GM19372 (cell line): ENCODE results near the gene MANEA.
A peak's percentile ranks its signal among the peaks of the same experiment; 100 is the strongest.
"Not testable (repeated sequence)": the region's sequence is repeated elsewhere in the genome, so short reads cannot be mapped to it uniquely, and the experiment has no call there.

Source experiments
- ATAC-seq: cut with Tn5 transposase; IDR thresholded peaks from one replicate; pipeline ENCODE4 v1.9.1; 2021; ENCODE audit warnings: mild to moderate bottlenecking, low read depth, moderate library complexity; ENCODE audit not compliant: unreplicated experiment

MANEA gene, protein sequence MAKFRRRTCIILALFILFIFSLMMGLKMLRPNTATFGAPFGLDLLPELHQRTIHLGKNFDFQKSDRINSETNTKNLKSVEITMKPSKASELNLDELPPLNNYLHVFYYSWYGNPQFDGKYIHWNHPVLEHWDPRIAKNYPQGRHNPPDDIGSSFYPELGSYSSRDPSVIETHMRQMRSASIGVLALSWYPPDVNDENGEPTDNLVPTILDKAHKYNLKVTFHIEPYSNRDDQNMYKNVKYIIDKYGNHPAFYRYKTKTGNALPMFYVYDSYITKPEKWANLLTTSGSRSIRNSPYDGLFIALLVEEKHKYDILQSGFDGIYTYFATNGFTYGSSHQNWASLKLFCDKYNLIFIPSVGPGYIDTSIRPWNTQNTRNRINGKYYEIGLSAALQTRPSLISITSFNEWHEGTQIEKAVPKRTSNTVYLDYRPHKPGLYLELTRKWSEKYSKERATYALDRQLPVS

DNA sequence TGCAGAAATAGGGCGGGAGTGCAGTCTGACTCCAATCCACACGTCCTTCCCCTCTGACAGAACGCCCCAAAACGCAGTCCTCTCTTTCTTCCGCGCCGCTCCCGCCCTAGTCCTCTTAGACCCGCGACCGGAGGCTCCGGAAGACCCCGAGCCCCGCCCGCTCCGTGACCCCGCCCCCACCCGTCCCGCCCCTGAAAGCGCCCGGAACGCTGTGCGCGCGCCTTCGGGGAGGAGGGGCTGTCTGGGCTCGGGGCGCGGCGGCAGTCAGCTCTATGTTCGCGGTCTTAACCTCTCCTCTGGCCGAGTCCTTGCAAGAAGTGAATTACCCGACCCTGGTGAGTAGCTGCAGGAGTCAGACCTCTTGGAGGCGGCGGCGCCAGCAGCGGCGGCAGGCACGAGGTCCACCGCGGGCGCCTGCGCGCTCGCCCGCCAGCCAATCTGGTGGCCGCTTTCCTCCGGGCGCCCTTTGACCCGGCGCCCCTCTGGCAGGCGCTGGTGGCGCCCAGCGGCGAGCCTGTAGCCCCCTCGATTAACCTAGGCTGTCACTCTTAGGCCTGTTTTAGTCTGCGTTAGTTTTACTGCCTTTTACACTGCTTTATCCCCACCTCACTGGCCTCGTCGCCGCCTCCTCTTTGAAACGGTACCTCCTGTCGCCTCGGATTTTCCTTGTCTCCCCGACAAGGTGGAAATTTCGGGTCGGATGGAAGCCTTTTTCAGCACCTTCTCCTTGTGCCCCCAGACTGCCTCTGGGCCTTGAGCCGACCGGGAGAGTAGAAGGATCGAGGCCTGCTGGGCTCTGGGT is at the start of gene MANEA:
TSS of gene MANEA (plus strand) at position 232 of the 802 bp plus-strand sequence. CDS start 8,905 bp downstream, outside the sequence.
- peak; percentile 74 for ATAC-seq

DNA sequence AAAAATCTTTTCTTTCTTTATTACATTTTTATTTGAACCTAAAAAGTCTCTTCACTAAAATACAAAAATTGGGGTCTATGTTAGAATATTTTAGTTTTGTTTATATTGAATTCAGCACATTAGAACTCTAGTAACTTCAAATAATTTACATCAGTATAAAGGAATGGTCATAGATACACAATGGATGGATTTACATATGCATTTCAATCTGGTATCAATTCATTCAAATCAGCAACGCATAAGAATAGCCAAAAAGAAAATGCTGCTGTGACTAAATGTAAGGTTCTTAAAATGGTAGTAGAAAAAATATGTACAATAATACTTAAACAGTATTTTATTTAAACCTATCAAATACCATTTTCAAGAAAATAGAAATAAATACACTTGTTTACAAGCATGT is 47.6 kb upstream of the MANEA start:
- ATAC-seq, result no peak

DNA sequence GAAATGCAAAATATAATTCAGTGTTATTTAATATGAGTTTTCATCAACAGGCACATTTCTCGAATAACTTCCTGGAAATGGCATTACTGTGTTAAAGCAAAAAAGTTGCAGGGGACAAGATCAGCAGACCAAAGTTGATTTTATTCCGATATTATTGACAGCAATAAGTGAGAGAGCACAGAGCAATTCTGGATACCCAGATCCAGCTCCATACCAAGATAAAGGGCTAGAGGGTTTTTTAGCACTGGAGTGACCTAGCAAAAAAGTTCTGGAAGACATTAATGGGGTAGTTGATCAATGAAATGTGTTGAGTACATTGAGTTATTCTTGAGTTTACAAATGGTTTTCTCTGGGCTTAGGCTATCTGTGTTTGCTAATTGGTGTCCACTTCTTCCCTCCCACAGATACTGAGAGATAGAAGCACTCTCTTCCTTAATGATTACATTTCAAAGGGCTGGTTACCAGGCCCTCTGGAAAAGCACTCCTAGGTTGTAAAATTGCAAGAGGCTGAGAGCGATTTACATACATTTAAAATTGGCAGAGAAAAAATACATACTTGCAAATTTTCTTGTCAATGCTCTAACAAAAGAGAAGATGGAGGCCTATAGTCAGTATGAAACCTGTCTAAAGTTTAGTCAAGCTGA is 47.0 kb upstream of the MANEA start:
- ATAC-seq, result no peak

DNA sequence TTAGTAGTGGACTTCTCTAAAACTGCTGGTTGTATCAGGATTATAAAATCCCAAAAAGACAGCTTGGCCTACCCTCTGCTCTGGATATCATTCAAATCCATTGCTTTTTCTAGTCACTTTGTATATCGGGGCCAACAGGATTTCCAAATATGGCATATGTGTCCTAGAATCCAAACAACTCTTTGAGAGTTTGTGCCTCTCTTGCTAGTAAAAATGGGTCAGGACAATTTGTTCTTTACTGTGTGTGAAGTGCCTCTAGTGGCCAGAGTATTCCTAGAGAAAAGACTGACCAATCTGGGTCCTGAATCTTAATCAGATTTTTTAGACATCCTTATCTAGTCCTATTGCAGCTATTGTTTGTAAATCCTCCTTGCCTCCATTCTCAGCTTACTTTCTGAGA is 33.5 kb upstream of the MANEA start:
- ATAC-seq, result no peak

DNA sequence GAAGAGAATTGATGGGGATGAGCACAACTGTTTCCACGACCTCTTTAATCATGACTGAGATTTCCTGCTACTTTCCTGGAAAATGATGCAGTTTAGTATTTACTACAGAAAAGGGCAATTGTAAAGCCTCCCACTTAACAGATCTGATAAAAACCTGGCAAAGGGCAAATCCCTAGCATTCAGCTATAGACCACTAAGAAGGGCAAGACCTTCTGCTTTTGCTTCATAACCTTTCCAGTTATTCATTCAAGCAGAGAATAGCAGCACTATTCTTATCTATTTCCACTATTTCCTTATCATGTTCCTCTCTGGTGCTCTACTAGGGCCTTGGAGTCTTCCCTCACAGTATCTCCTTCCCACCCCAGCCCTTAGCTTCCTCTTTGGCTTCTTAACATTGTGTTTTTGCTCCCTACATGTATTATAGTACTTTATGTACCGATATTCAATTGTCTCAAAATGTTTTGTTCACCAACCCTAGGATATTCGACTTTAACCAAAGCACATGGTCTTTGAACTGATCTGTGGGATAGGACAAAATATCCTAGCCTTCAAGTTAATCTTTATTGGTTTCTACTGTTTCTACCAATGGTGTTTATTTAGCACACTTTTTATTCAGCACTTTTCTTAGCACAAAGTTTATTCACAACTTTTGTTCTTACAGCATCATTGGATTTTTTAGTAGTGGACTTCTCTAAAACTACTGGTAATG is 32.7 kb upstream of the MANEA start:
- ATAC-seq, result no peak

DNA sequence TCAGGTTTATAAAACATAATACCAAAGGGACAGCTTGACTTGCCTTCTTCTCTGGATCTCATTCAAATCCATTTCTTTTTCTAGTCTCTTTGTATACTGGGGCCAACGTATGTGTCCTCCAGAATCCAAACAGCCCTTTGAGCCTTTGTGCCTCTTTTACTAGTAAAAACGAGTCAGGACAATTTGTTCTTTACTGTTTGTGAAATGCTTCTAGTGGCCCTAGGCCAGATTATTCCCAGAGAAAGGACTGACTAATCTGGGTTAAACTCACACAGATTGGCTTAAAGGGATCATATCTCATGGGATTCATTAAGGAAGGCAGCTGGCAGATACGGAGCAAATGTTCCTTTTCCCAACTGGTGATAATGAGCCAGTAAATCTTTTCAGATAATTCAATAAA is 32.1 kb upstream of the MANEA start:
- ATAC-seq, result no peak

DNA sequence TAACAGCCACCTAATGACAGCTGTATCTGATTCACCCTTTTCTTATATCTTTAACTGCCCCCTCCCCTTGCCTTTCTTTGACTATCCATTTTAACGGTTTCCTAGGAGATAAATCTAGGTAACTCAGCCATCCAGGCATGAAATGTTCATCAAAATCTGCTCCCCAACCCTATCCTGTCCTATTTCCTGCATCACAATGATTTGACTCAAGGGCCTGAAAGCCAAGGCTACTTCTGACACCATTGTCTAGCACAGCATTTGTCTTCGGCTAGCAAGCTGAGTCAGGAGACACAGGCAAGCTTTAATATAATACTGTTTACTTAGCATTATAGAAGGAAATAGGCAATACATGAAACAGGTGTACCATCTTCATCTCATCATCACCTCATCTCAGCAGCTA is 31.6 kb upstream of the MANEA start:
- ATAC-seq, result no peak

DNA sequence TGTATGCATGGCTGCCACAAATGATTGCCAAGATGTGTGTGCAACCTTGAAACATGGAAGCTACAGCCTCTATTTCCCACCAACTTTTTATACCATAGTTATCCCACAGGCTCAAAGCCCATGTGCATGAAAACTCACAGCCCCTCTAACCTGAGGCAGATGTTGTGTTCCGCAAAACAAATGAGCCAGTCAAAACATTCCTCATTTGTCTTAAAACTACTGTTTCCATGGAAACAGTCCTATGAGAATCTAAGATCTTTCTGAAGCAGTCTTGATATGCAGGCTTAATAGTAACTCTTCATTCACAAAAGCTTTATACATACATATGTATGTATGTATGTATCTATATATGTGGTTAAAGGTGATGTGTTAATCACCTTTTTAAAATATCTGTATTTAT is 31.2 kb upstream of the MANEA start:
- no peak for ATAC-seq

DNA sequence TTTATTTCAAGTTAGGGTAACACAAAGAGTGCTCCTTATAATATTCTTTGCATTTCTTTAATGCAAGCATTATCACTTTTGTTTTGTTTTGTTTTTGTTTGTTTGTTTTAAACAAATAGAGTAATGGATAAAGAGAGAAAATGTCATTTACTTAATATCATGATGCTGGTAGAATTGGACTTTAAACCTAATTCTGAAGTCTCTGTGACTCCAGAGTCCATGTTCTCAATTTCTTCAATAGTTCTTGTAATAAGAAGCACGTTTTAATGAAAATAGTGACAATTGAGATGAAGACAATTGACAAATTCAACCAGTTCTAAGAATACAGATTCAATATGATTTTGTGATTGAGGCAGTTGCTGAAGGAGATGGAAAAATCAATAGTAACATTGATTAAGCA is 30.3 kb upstream of the MANEA start:
- no peak for ATAC-seq

DNA sequence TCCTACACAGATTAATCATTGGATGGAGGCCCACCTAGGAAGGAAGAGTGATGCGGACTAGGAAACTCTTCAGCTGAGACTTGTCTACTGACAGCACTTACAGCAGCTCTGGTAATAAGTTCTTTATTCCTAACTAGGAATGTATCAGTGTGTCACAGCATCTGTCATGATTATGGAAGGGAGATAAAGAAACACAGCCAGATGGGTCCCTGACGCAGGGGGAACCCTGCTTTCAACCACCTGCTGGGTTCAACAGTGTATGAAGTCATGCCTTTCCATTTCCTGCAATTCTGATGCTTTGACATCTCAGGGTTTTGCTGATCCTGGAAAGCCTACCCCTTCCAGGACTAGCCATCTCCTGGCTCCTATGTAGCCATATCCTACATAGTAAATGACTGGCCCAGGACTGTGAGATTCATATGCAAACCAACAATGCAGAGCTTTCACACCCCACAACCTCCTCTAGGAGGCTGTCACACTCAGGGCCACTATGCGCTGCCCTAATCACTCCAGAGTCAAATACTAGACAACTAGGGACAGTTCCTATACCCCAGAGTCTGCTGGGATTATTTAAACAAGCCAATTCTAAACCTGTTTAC is 29.0 kb upstream of the MANEA start:
- no peak for ATAC-seq

DNA sequence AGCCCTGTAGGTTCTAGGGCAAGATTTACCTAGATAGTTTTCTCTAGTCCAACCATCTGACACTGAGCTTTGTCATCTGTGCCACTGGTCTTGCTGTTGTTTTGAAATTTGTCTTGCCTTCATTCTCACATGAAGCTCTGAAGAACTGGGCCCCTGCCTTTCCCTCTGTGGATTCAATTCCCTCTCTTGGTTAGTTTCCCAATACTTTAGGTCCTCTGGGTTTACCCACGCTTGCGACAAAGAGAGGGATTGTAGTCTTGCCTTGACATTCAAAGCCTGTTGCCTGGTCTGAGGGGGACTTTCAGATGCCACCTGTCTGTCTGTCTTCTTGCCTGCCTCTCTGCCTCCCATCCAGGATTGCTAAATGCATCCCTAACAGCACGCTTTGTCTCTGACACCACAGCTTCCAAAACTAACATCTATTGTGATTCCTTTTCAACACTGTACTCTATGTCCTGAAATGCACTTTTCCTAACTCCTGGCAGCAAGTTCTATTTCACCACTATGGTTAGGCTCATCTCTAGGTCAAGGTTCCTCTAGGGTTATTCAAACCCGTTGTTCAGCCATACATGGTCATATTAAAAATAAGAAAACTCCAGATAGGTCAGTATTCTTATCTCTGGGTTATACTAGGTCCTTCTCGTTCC is 25.5 kb upstream of the MANEA start:
- no peak for ATAC-seq

DNA sequence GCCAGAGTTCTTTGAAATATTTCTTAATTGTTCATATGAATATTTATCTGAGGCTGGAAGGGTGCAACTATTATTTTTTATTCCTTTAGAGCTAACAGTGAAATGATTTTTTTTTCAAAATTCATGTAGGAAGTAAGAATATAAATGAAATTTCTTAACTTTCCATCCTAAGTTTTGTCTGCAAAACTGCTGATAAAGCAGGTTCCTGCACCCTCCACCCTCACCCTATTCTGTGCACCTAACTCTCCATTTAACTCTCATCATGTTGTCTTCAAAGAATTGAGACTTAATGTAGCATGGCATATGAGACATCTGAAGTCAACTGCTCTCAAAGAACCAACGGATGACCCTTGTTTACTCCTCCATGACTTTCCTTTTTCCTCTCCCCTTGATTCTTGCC is 23.5 kb upstream of the MANEA start:
- ATAC-seq, result no peak

DNA sequence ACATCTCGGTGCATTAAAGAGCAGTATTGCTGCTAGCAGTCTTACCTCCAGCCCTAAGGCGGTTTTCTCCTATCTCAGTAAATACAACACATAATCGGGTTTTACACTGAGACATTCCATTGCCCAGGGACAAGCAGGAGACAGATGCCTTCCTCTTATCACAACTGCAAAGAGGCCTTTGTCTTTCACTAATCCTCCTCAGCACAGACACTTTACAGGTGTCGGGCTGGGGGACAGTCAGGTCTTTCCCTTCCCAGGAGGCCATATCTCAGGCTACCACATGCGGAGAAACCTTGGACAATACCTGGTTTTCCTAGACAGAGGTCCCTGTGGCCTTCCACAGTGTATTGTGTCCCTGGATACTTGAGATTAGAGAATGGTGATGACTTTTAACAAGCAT is 16.4 kb upstream of the MANEA start:
- not testable (repeated sequence) for ATAC-seq

DNA sequence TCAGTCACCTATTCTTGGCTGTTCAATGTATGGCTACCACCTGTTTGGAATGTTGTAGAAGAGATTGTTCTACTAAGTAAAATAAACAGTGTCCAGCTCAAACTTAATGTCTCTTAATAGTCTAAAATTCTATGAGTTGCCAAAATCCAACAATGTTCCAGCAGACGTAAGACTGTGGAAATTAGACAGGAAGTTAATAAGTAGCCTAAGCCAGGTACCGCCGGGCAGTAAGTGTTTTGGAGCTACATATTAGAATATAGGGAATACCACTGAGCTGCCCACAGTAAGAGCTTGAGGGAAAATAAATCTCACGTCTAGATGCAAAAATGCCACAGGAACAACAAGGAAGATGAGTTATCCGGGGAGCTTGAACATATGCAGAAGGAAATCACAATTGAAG is 7.8 kb upstream of the MANEA start:
- ATAC-seq, result no peak

DNA sequence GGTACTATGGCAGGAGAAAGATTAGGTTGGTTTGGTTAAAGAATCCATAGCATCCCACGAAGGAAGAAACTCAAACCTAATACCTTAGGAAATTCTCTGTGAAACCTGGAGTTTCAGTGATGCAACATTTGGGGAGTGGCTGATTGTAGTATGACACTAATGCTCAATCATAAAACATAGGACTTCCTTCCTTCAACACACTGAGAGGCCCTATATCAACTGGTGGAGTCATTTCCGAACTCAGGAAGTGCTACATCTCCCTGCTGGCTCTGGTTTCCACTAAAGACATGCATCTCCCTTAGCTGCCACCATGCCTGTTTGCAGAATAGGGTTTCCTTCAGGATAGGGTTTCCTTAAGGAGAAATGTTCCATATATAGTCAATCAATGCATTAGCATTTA is 5.2 kb upstream of the MANEA start:
- ATAC-seq, result no peak

DNA sequence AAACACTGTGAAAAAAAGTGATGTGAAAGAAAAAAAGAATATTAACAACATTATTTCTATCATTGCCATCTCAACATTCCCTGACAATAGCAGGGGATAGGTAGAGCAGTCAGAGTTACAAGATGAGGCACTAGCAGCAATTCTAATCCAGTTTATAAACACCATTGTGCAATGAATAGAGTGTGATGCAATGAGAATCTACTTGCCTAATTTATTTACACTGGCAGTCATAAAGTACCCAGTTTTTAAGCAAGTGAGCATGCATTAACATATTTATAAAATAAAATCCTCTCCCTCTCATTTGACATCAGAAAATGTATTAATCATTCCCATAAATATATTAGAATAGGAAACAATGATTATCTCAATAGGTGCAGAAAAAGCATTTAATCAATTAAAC is 2.5 kb upstream of the MANEA start:
- no peak for ATAC-seq

DNA sequence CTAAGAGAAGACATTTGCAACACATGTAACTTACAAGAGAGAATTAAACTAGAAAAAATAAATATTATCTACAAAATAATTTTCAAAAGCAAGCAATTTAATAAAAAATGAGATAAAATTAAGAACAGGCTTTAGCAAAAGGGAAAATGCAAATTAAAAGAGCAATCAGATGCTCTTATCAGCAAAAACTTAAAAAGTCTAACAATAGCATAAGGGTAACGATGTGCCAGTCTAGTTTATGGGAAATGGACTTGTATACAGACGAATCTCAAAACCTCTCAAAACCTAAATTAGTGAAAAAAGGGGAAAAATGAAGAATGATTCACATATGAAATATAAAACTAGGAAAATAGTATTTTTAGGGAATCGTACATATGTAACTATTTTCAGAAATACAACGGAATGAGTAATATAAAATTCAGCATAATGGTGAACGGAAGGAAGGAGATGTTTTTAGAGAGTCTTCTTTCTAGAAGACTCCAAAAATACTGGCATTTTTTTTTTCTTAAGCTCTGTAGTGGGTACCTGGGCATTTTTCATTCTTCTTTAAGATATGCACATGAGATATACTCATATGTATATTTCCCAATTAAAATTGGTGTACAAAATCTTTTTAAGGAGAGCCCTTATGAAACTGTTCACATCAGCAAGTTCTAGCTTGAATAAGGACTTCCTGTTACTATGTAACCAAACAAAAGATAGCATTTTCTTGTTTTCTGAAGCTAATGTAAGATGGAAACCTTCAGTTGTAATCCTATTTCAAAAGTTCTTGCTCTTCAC is 927 bp upstream of the MANEA start:
- peak; percentile 27 for ATAC-seq

DNA sequence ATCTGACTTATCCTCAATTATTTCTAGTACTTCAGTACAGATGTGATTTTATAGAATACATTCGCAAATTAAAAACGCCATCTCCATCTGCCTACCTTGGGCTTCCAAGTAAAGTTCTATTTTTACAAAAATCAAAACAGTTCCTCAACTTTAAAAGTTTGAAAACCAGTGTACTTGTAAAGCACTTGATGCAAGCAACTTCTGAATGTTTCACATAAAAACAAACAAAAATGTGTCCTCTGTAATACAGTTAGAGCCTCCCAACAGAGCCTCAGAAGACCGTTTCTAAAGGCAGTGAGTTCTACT is 384 bp upstream of the MANEA start:
- ATAC-seq, result no peak

DNA sequence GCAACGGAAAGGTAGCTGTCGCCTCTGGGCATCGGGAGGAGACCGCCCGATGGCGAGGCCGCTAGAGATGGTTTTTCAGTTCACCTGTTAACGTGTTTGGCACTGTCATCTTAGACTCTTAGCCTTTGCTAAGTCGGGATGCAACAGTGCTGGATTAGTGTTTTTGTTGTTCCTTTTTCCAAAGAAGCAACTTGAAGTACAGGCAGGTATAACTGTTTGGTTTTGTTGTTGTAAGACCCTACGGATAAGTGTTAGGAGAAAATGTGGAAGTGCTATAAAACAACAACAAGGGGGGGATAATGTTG is 723 bp downstream of the MANEA start:
- ATAC-seq, result peak; percentile 13
